ENCODE results near the gene PLXNB2.

PLXNB2 gene

DNA sequence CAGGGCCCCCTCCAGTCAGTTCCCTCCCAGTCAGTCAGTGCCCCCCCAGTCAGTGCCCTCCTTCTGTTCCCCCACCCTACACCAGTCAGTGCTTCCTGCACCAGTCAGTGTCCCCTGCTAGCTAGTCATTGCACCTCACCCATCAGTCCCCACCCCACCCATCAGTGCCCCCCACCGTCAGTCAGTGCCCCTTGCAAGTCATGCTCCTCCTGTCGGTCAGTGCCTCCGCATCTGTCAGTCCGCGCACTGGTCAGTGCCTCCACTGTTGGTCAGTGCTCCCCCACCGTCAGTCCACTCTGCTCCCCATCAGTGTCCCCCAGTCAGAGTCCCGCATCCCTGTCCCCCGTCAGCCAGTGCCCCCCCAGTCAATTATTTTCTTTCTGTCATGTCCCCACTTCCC, 39.0 kb upstream of the PLXNB2 start:
- DNase-seq: peak; percentile 16
- Mint-ChIP-seq H3K27me3 (ENCODE audit: low read depth, poor library complexity) (peaks cover 2% of the 10 kb centered on the region), H3K27ac (no peak overlapping the region), H3K4me1 (peaks cover 2% of the 10 kb centered on the region), H3K4me3 (no peak overlapping the region), H3K36me3 (ENCODE audit: low read depth) (peaks cover 8% of the 10 kb centered on the region), H3K9me3 (no peaks in the 10 kb centered on the region)
- TF ChIP-seq, protein P1, sequence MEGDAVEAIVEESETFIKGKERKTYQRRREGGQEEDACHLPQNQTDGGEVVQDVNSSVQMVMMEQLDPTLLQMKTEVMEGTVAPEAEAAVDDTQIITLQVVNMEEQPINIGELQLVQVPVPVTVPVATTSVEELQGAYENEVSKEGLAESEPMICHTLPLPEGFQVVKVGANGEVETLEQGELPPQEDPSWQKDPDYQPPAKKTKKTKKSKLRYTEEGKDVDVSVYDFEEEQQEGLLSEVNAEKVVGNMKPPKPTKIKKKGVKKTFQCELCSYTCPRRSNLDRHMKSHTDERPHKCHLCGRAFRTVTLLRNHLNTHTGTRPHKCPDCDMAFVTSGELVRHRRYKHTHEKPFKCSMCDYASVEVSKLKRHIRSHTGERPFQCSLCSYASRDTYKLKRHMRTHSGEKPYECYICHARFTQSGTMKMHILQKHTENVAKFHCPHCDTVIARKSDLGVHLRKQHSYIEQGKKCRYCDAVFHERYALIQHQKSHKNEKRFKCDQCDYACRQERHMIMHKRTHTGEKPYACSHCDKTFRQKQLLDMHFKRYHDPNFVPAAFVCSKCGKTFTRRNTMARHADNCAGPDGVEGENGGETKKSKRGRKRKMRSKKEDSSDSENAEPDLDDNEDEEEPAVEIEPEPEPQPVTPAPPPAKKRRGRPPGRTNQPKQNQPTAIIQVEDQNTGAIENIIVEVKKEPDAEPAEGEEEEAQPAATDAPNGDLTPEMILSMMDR (IDR thresholded peaks at IDR 0.05): no peak

DNA sequence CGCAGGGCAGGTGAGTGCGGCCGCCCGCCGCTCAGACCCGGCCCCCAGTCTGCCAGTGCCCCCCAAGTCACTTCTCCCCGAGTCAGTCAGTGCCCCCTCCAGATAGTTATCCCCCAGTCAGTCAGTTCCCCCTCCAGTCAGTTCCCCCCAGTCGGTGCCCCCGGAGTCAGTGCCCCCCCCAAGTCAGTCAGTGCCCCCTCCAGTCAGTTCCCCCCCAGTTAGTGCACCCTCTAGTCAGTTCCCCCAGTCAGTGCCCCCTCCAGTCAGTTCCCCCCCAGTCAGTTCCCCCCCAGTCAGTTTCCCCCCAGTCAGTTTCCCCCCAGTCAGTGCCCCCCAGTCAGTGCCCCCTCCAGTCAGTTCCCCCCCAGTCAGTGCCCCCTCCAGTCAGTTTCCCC, 36.1 kb upstream of the PLXNB2 start:
- H3K27me3 Mint-ChIP-seq (ENCODE audit: low read depth, poor library complexity): peaks cover 4% of the 10 kb centered on the region
- no peak overlapping the region for H3K27ac Mint-ChIP-seq
- peak overlapping the region; percentile 78 for H3K4me3 Mint-ChIP-seq
- no peaks in the 10 kb centered on the region for H3K36me3 Mint-ChIP-seq (ENCODE audit: low read depth)
- DNase-seq: no peak
- TF ChIP-seq, protein P1 (IDR thresholded peaks at IDR 0.05): no peak
- H3K4me1 Mint-ChIP-seq: peaks cover 5% of the 10 kb centered on the region
- H3K9me3 Mint-ChIP-seq: no peaks in the 10 kb centered on the region

DNA sequence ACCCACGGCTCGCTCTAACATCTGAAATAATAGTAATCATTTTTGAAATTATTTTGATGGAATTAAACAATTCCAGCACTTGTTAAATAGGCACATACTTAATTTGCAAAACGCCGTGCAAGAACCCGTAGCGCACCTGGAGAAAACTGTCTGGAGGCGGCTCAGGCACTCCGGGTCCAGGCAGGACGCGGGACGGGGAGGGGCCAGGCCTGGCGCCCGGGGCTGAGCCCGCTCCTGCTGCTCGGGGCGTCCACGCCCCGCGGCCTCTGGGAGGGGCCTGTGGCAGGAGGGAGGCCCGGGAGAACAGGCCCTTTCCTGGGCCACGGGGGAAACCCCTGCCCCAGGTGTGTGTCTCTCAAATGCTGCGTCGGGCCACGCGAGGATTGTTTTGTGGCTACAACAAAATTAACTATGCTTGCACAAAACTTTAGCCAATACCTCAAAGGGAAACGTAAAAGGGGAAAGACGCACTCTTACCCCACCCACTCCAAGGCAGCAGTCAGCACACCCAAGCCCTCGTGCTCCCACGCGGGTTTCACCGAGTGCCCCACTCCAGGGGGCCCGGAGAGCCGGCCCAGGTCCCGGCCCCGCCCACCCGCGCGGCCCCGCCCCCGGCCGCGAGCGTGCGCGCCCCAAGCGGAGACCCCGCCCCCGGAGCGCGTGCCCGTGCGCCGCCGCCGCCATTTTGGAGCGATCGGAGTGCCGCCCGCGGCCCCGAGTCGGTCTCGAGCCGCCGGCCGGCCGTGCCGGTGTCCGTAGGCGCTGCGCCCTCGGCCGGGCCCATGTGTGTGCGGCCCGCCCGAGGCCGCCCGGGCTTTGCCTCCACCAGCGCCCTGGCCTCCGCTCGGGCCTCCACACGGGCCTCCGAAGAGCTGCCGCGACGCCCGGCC, 35.5 kb upstream of the PLXNB2 start, which contains the start of gene PPP6R2:
PPP6R2 (plus strand) TSS at position 677 of the 890 bp plus-strand sequence. CDS start 50,582 bp downstream, outside the sequence.
- TF ChIP-seq, protein P1 (IDR thresholded peaks at IDR 0.05): peak; percentile 13
- Mint-ChIP-seq H3K9me3 (no peaks in the 10 kb centered on the region), H3K27me3 (ENCODE audit: low read depth, poor library complexity) (peaks cover 4% of the 10 kb centered on the region), H3K27ac (no peak within 1 kb of the TSS), H3K4me3 (peak within 1 kb of the TSS; percentile 85), H3K36me3 (ENCODE audit: low read depth) (no peaks in the 10 kb centered on the region), H3K4me1 (peaks cover 5% of the 10 kb centered on the region)
- DNase-seq: peak; percentile 92

DNA sequence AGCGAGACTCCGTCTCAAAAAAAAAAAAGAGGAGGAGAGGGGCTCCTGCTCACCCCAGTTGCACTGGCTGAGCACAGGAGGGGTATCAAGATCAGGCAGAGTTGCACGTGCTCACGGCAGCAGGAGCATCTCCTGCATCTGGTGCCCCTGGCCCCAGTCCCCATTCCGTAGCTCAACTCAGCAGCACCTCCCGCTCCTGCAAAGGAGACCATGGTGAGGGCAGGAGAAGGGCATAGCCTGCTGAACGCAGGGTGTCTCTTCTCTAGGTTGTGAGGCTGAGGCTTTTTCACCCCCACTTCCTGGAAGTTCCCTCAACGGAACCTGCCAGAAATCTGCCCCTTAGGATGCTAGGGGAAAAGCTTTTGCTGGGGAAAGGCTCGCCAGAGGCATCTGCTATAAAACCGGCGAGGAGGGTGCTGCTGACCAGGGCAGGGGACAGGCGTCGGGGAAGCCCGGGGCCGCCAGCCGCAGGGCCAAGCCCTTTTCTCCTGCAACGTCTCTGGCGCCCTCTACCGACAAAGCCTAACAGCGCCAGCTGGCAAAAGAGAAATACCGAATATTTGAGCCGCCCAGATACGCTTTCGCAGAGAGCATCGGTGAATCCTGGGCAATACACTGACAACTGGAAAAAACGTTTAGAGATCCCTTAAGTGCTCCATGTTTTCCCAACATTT, 34.7 kb upstream of the PLXNB2 start:
- TF ChIP-seq, protein P1 (IDR thresholded peaks at IDR 0.05): peak; percentile 95
- Mint-ChIP-seq H3K4me1 (peaks cover 5% of the 10 kb centered on the region), H3K27me3 (ENCODE audit: low read depth, poor library complexity) (peaks cover 4% of the 10 kb centered on the region), H3K9me3 (no peaks in the 10 kb centered on the region), H3K27ac (no peak overlapping the region), H3K36me3 (ENCODE audit: low read depth) (no peaks in the 10 kb centered on the region), H3K4me3 (peak overlapping the region; percentile 85)
- peak; percentile 96 for DNase-seq

DNA sequence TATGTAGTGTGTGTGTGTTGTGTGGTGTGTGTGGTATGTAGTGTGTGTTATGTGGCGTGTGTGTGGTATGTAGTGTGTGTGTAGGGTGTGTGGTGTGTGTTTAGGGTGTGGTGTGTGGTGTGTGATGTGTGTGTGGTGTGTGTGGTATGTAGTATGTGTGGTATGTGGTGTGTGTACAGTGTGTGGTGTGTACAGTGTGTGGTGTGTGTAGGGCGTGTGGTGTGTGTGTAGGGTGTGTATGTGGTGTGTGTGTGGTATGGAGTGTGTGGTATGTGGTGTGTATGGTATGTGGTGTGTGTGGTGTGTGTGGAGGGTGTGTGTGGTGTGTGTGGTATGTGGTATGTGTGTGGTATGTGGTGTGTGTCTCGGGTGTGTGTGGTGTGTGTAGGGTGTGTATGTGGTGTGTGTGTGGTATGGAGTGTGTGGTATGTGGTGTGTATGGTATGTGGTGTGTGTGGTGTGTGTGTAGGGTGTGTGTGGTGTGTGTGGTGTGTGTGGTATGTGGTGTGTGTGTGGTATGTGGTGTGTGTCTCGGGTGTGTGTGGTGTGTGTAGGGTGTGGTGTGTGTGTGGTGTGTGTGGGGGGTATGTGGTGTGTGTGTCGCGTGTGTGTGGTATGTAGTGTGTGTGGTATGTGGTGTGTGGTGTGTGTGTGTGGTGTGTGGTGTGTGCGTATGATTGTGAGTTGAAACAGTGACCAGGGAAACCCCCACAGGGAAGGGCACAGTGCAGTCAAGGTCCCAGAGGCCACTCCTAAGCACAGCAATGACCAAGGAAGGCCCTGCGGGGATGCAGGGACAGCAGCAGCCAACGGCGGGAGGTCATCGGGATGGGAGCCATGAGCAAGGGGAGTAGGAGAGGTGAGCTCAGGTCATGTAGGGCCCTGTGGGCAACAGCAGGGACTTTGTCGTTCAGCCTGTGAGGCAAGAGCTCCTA, 32.8 kb upstream of the PLXNB2 start:
- H3K27ac Mint-ChIP-seq: no peak overlapping the region
- DNase-seq: peak; percentile 50
- H3K9me3 Mint-ChIP-seq: no peaks in the 10 kb centered on the region
- H3K4me1 Mint-ChIP-seq: peaks cover 5% of the 10 kb centered on the region
- H3K27me3 Mint-ChIP-seq (ENCODE audit: low read depth, poor library complexity): peaks cover 4% of the 10 kb centered on the region
- H3K4me3 Mint-ChIP-seq: no peak overlapping the region
- no peaks in the 10 kb centered on the region for H3K36me3 Mint-ChIP-seq (ENCODE audit: low read depth)
- TF ChIP-seq, protein P1 (IDR thresholded peaks at IDR 0.05): no peak
